ENCODE results near the gene KCTD15. TPM values are rescaled to one million over a fixed set of nuclear protein-coding genes. Genes with fewer than 3 reads are reported as not detected.

KCTD15 gene
- total and polyA plus RNA-seq, 8 donors = 14.1 to 172 (median 30.1) TPM

GRCh38 chr19:33819880-33820781 is 23.5 kb downstream of the KCTD15 start:
- DNase-seq = peak; percentile 88 to 93
- WGBS, 5 donors = 1 to 3% (median 2%) methylated on average over 17 to 61 of the region's 61 CpGs
- Histone ChIP-seq H3K4me1 (peaks cover 19 to 32% (median 25%) of the 10 kb centered on the region in 4 donors), H3K4me3 (peak overlapping the region; percentile 42 to 55 (median 48)), H3K9me3 (no peaks in the 10 kb centered on the region), H3K27me3 (peaks cover 0 to 5% (median 0%) of the 10 kb centered on the region in 3 donors), H3K36me3 (no peaks in the 10 kb centered on the region), H3K27ac (peak overlapping the region; percentile 68 to 84 (median 83))
- TF ChIP-seq POLR2A (IDR thresholded peaks at IDR 0.05) (no peak), POLR2AphosphoS5 (IDR thresholded peaks at IDR 0.05) (peak in 2 of 3 donors; percentile 42 to 56), EP300 (IDR thresholded peaks at IDR 0.05) (no peak), CTCF (IDR thresholded peaks at IDR 0.05) (no peak)
- intact Hi-C loops (cut with DNase I; ENCODE audit: low total_unique reads) = no loop called here

GRCh38 chr19:33821871-33822270 is 25.2 kb downstream of the KCTD15 start:
- H3K36me3 ChIP-seq = no peaks in the 10 kb centered on the region
- no peak overlapping the region for H3K4me3 ChIP-seq
- H3K27me3 ChIP-seq = peaks cover 0 to 5% (median 0%) of the 10 kb centered on the region in 3 donors
- H3K9me3 ChIP-seq = no peaks in the 10 kb centered on the region
- peaks cover 19 to 23% (median 22%) of the 10 kb centered on the region in 4 donors for H3K4me1 ChIP-seq
- 60 to 77% (median 67%) methylated on average over 2 of the region's 2 CpGs for WGBS, 5 donors
- no peak for DNase-seq
- intact Hi-C loops (cut with DNase I; ENCODE audit: low total_unique reads) = no loop called here
- TF ChIP-seq EP300 (IDR thresholded peaks at IDR 0.05) (no peak), CTCF (IDR thresholded peaks at IDR 0.05) (no peak), POLR2AphosphoS5 (IDR thresholded peaks at IDR 0.05) (no peak), POLR2A (IDR thresholded peaks at IDR 0.05) (no peak)
- H3K27ac ChIP-seq = no peak overlapping the region

DNA sequence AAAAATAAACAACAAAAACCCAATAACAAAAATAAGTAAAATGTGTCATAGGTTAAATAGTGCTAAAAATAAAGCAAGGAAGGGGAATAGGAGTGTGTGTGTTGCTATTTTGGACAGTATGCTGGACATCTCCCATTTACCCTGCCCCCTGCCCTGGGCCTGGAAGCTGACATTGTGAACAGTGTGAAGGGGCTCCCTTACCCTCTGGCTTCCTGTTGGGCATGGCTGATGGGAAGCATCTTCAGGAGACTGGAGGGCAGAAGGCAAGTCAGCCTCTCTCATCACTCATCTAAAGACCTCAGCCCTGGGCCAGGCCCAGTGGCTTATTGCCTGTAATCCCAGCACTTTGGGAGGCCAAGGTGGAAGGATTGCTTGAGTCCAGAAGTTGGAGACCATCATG is 26.7 kb downstream of the KCTD15 start:
- no peak overlapping the region for H3K4me3 ChIP-seq
- no peaks in the 10 kb centered on the region for H3K36me3 ChIP-seq
- TF ChIP-seq CTCF (IDR thresholded peaks at IDR 0.05) = no peak
- TF ChIP-seq EP300 (IDR thresholded peaks at IDR 0.05) = no peak
- no peak for TF ChIP-seq POLR2A (IDR thresholded peaks at IDR 0.05)
- TF ChIP-seq POLR2AphosphoS5 (IDR thresholded peaks at IDR 0.05) = no peak
- intact Hi-C loops (cut with DNase I; ENCODE audit: low total_unique reads) = no loop called here
- H3K9me3 ChIP-seq = no peaks in the 10 kb centered on the region
- H3K27me3 ChIP-seq = peaks cover 0 to 5% (median 0%) of the 10 kb centered on the region in 3 donors
- DNase-seq = no peak
- no peak overlapping the region for H3K27ac ChIP-seq
- peaks cover 19 to 23% (median 22%) of the 10 kb centered on the region in 4 donors for H3K4me1 ChIP-seq

- TF ChIP-seq POLR2A (IDR thresholded peaks at IDR 0.05) (no peak), CTCF (IDR thresholded peaks at IDR 0.05) (no peak), POLR2AphosphoS5 (IDR thresholded peaks at IDR 0.05) (no peak), EP300 (IDR thresholded peaks at IDR 0.05) (no peak)
These were observed 28.9 kb downstream of the KCTD15 start for GRCh38 chr19:33825556-33825955.

More at GRCh38 chr19:33825556-33825955, 28.9 kb downstream of the KCTD15 start:
- H3K36me3 ChIP-seq = no peaks in the 10 kb centered on the region
- DNase-seq = no peak
- H3K27ac ChIP-seq = no peak overlapping the region
- no peak overlapping the region for H3K4me3 ChIP-seq
- peaks cover 0 to 5% (median 0%) of the 10 kb centered on the region in 3 donors for H3K27me3 ChIP-seq
- no peaks in the 10 kb centered on the region for H3K9me3 ChIP-seq
- WGBS, 5 donors = 83 to 93% (median 92%) methylated on average over 6 of the region's 6 CpGs
- peaks cover 5 to 7% (median 6%) of the 10 kb centered on the region in 4 donors for H3K4me1 ChIP-seq
- intact Hi-C loops (cut with DNase I; ENCODE audit: low total_unique reads) = no loop called here

Data from stomach (tissue), 9 donors.